PC-3 (cell line): Measurements from ENCODE around the gene SERTAD3. TPM values are rescaled to one million over a fixed set of nuclear protein-coding genes. Genes with fewer than 3 reads are reported as not detected.

Experiments used
- ATAC-seq: fragments of 200-7000 bp; cut with Tn5 transposase; 2 replicates; pipeline ENCODE4 v1.9.1; 2020; ENCODE audit warnings: mild to moderate bottlenecking, moderate library complexity
- BruUV-seq: library from RNA; stranded (reverse); fragments of 400-500 nt; replicated peaks from 2 replicates; lab custom pipeline; 2021; lab: Mats Ljungman, UMichigan
- CTCF ChIA-PET: fragments of 300-600 bp; sonication (Branson Sonifier 250); formaldehyde crosslinking; loops from one replicate; lab custom pipeline; 2022; ENCODE audit warnings: antibody characterized with exemption; lab: Charles Lee
- POLR2A ChIA-PET: fragments of 300-600 bp; sonication (Branson Sonifier 250); formaldehyde crosslinking; loops from one replicate; lab custom pipeline; 2022; ENCODE audit warnings: antibody characterized with exemption; ENCODE audit not compliant: unreplicated experiment; lab: Charles Lee
- DNase-seq: peaks from one replicate; pipeline ENCODE4 v3.0.0-alpha.2; 2015
- H2AFZ ChIP-seq: fragments of 300-600 bp; sonication (generic); 2 replicates; pipeline ENCODE4 v1.6.0; 2016; ENCODE audit warnings: antibody characterized with exemption, low read length
- H3F3A ChIP-seq: fragments of 300-600 bp; sonication (generic); one replicate; pipeline ENCODE4 v1.6.0; 2017; ENCODE audit warnings: antibody characterized with exemption, low read length, control low read depth, mild to moderate bottlenecking; ENCODE audit not compliant: unreplicated experiment
- H3K27ac ChIP-seq: fragments of 300-600 bp; sonication (generic); 2 replicates; pipeline ENCODE4 v1.5.1; 2016; ENCODE audit warnings: mild to moderate bottlenecking, low read length
- H3K27me3 ChIP-seq: fragments of 300-600 bp; sonication (generic); 2 replicates; pipeline ENCODE4 v1.6.1; 2016; ENCODE audit warnings: low read length, mixed read lengths
- H3K36me3 ChIP-seq: fragments of 300-600 bp; sonication (generic); 2 replicates; pipeline ENCODE4 v1.6.1; 2016; ENCODE audit warnings: low read depth, mixed run types, low read length, mixed read lengths
- H3K4me1 ChIP-seq: fragments of 300-600 bp; sonication (generic); 2 replicates; pipeline ENCODE4 v1.5.1; 2016; ENCODE audit warnings: low read length; ENCODE audit not compliant: insufficient read depth
- H3K4me2 ChIP-seq: fragments of 300-600 bp; sonication (generic); 2 replicates; pipeline ENCODE4 v1.6.0; 2016; ENCODE audit warnings: low read length
- H3K4me3 ChIP-seq: fragments of 300-600 bp; sonication (generic); 2 replicates; pipeline ENCODE4 v1.5.1; 2016; ENCODE audit warnings: mild to moderate bottlenecking, low read length, mixed read lengths
- H3K79me2 ChIP-seq: fragments of 300-600 bp; sonication (generic); 2 replicates; pipeline ENCODE4 v1.6.1; 2017; ENCODE audit warnings: low read length, mixed read lengths
- H3K9ac ChIP-seq: fragments of 300-600 bp; sonication (generic); 2 replicates; pipeline ENCODE4 v1.6.0; 2016; ENCODE audit warnings: mild to moderate bottlenecking, low read length
- H3K9me2 ChIP-seq: fragments of 300-600 bp; sonication (generic); replicated peaks from 2 replicates; pipeline ENCODE4 v1.6.1; 2016; ENCODE audit warnings: mixed run types, low read length, mixed read lengths
- H3K9me3 ChIP-seq: fragments of 300-600 bp; sonication (generic); 2 replicates; pipeline ENCODE4 v1.6.1; 2016; ENCODE audit warnings: low read length, mixed read lengths
- H4K20me1 ChIP-seq: fragments of 300-600 bp; sonication (generic); 2 replicates; pipeline ENCODE4 v1.6.1; 2016; ENCODE audit warnings: low read length, mixed read lengths
- CTCF ChIP-seq: fragments of 300-600 bp; sonication (generic); conservative IDR thresholded peaks from 2 replicates; pipeline ENCODE4 v1.5.1; 2017; ENCODE audit warnings: antibody characterized with exemption, low read depth, mild to moderate bottlenecking, low read length
- EZH2 ChIP-seq: fragments of 300-600 bp; sonication (generic); IDR thresholded peaks from one replicate; pipeline ENCODE4 v1.6.1; 2017; ENCODE audit warnings: antibody characterized with exemption, mild to moderate bottlenecking, low read length; ENCODE audit not compliant: unreplicated experiment
- EZH2phosphoT487 ChIP-seq: fragments of 300-600 bp; sonication (generic); IDR thresholded peaks from 2 replicates; pipeline ENCODE4 v1.6.1; 2018; ENCODE audit warnings: mild to moderate bottlenecking, antibody characterized with exemption, low read length, borderline replicate concordance
- intact Hi-C: fragments of 100-400 bp; cut with micrococcal nuclease; formaldehyde crosslinking; loops from 2 replicates; pipeline ENCODE4 v1.9.0; 2023
- total RNA-seq: library from RNA; depleted of rRNA; stranded (reverse); fragments of >200 nt; gene quantifications from 2 replicates; pipeline ENCODE4 v1.2.3, GENCODE V29; 2014

The SERTAD3 gene
- total RNA-seq, 1 experiment from 2014 or later, result 7.9 TPM

- intact Hi-C loops, result no loop called here
- no TSS peak for BruUV-seq
- POLR2A ChIA-PET, result no interaction called here
Measured at GRCh38 chr19:40418040-40418439, 26.1 kb downstream of the SERTAD3 start.

GRCh38 chr19:40417643-40417981 is 26.5 kb downstream of the SERTAD3 start:
- Histone ChIP-seq H3K9me2 (no peaks in the 10 kb centered on the region), H3K9ac (no peak overlapping the region), H3F3A (no peaks in the 10 kb centered on the region), H3K4me2 (no peak overlapping the region), H2AFZ (no peak overlapping the region), H3K79me2 (peaks cover 5% of the 10 kb centered on the region), H4K20me1 (no peaks in the 10 kb centered on the region), H3K4me3 (no peak overlapping the region), H3K27ac (no peak overlapping the region), H3K27me3 (no peaks in the 10 kb centered on the region), H3K9me3 (no peaks in the 10 kb centered on the region), H3K36me3 (0 out of 2 replicates have a peak, but pooled peaks cover 5% of the 10 kb centered on the region), H3K4me1 (peaks cover 10% of the 10 kb centered on the region)
- no TSS peak for BruUV-seq
- ChIA-PET CTCF (no interaction called here), POLR2A (no interaction called here)
- ATAC-seq, result no peak
- DNase-seq, result no peak
- TF ChIP-seq CTCF, result no peak
- TF ChIP-seq EZH2, result no peak
- no peak for TF ChIP-seq EZH2phosphoT487
- intact Hi-C loops, result no loop called here

More at GRCh38 chr19:40418040-40418439, 26.1 kb downstream of the SERTAD3 start:
- H3K9me2 ChIP-seq, result no peaks in the 10 kb centered on the region
- H3K27ac ChIP-seq, result no peak overlapping the region
- H2AFZ ChIP-seq, result no peak overlapping the region
- H3K4me2 ChIP-seq, result no peak overlapping the region
- ATAC-seq (no peak), DNase-seq (no peak)
- H3K27me3 ChIP-seq, result no peaks in the 10 kb centered on the region
- no peak overlapping the region for H3K4me3 ChIP-seq
- H4K20me1 ChIP-seq, result no peaks in the 10 kb centered on the region
- peaks cover 7% of the 10 kb centered on the region; the same call in 1 of the 2 replicates for H3K36me3 ChIP-seq
- CTCF ChIA-PET, result no interaction called here
- H3K79me2 ChIP-seq, result peaks cover 10% of the 10 kb centered on the region
- no peaks in the 10 kb centered on the region for H3K9me3 ChIP-seq
- H3K4me1 ChIP-seq, result peaks cover 10% of the 10 kb centered on the region
- no peak for TF ChIP-seq EZH2phosphoT487
- no peak for TF ChIP-seq EZH2
- no peak for TF ChIP-seq CTCF
- H3K9ac ChIP-seq, result no peak overlapping the region
- no peaks in the 10 kb centered on the region for H3F3A ChIP-seq

- H3K79me2 ChIP-seq, result 0 out of 2 replicates have a peak, but pooled peaks cover under 1% of the 10 kb centered on the region
- DNase-seq, result peak; percentile 20
- intact Hi-C loops, result no loop called here
- H3K27ac ChIP-seq, result no peak overlapping the region
- no peaks in the 10 kb centered on the region for H3K36me3 ChIP-seq
- BruUV-seq, result no TSS peak
- POLR2A ChIA-PET, result no interaction called here
- TF ChIP-seq EZH2 (no peak), CTCF (no peak), EZH2phosphoT487 (no peak)
- no peak overlapping the region for H3K4me3 ChIP-seq
- H3K27me3 ChIP-seq, result no peaks in the 10 kb centered on the region
- H3K4me1 ChIP-seq, result peaks cover 9% of the 10 kb centered on the region
- no peaks in the 10 kb centered on the region for H3F3A ChIP-seq
- H2AFZ ChIP-seq, result no peak overlapping the region
- no peak for ATAC-seq
- H4K20me1 ChIP-seq, result no peaks in the 10 kb centered on the region
- CTCF ChIA-PET, result interaction anchor here (0.6 kb wide), 1 partner anchor 16 kb away, joined by 3 read pairs; no protein-coding TSS in a partner anchor
- H3K9ac ChIP-seq, result no peak overlapping the region
- H3K4me2 ChIP-seq, result no peak overlapping the region
- no peaks in the 10 kb centered on the region for H3K9me3 ChIP-seq
- H3K9me2 ChIP-seq, result no peaks in the 10 kb centered on the region
Measured at GRCh38 chr19:40416918-40417642, 27.1 kb downstream of the SERTAD3 start.
